Measurements from ENCODE around the gene RPL26.

DNA sequence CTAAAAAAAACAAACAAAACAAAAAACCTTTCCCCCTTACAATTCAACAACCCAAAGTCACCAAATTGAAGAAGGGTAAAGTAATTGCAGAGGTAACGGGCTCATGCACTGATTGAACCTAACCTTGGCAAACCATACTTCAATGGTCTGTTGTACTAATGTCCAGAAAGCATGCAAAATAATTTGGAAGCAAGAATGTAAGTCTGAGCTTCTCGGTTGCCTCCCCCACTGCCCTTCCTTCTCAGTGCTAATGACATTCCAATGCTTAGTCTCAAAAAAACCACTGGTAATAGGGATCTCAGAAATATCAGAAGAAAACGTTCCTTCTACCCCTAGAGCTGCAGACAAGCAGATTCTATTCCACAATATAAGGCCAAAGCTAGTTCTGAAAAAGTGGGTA lies 22.2 kb downstream of the RPL26 start:
- TF ChIP-seq, protein P1, sequence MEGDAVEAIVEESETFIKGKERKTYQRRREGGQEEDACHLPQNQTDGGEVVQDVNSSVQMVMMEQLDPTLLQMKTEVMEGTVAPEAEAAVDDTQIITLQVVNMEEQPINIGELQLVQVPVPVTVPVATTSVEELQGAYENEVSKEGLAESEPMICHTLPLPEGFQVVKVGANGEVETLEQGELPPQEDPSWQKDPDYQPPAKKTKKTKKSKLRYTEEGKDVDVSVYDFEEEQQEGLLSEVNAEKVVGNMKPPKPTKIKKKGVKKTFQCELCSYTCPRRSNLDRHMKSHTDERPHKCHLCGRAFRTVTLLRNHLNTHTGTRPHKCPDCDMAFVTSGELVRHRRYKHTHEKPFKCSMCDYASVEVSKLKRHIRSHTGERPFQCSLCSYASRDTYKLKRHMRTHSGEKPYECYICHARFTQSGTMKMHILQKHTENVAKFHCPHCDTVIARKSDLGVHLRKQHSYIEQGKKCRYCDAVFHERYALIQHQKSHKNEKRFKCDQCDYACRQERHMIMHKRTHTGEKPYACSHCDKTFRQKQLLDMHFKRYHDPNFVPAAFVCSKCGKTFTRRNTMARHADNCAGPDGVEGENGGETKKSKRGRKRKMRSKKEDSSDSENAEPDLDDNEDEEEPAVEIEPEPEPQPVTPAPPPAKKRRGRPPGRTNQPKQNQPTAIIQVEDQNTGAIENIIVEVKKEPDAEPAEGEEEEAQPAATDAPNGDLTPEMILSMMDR (IDR thresholded peaks at IDR 0.05), result no peak
- no peak for TF ChIP-seq POLR2A (IDR thresholded peaks at IDR 0.05)
